K562 (cell line): Measurements from ENCODE around the gene MCM7. TPM values are rescaled to one million over a fixed set of nuclear protein-coding genes. Genes with fewer than 3 reads are reported as not detected.

Source experiments
- ATAC-seq: fragments of 200-7000 bp; cut with Tn5 transposase; 3 replicates; pipeline ENCODE4 v1.9.1; 2020; ENCODE audit warnings: moderate library complexity
- BruUV-seq: library from RNA; stranded (reverse); fragments of 400-500 nt; replicated peaks from 2 replicates; lab custom pipeline; 2021; lab: Mats Ljungman, UMichigan
- CTCF ChIA-PET: fragments of 300-600 bp; formaldehyde crosslinking; extraction: SDS; loops from one replicate; lab custom pipeline; 2021; ENCODE audit warnings: low intra/inter-chr PET ratio; lab: Yijun Ruan, JAX
- POLR2A ChIA-PET: fragments of 300-600, 350-650 bp; sonication (Branson Sonifier 250); formaldehyde crosslinking; extraction: SDS; loops from one replicate; lab custom pipeline; 2021; ENCODE audit warnings: antibody characterized with exemption, inconsistent platforms; lab: Yijun Ruan, JAX
- DNase-seq, 4 experiments: peaks; one replicate each; pipeline versions ENCODE4 v3.0.0 to v3.0.0-alpha.2; 2011 to 2018; ENCODE audit warnings: low spot score in 3 of 4, mixed read lengths in 3 of 4; ENCODE audit errors: extremely low read depth in 1 of 4
- FAIRE-seq: peaks from 2 replicates; lab custom pipeline; 2011; peaks lifted over from hg19 to GRCh38; lab: Jason Lieb, UNC
- H2AFZ ChIP-seq: 2 replicates; pipeline ENCODE4 v1.6.0; 2011; ENCODE audit warnings: low read depth, low read length, control low read depth, inconsistent platforms
- H3K27ac ChIP-seq: fragments of 200-600 bp; 3 replicates; pipeline ENCODE4 v1.8.0; 2011; ENCODE audit warnings: low read depth, mild to moderate bottlenecking, control low read depth, inconsistent platforms, low read length, moderate library complexity, mixed read lengths; ENCODE audit errors: extremely low read depth
- H3K27me3 ChIP-seq, 2 experiments: fragments of 300-600 bp in 1 of 2; 2 replicates in 1 of 2; 3 replicates in 1 of 2; pipeline versions ENCODE4 v1.6.0 to v1.8.0; 2011; ENCODE audit warnings: inconsistent platforms in 2 of 2, low read length in 2 of 2, mild to moderate bottlenecking in 1 of 2, mixed read lengths in 1 of 2, moderate library complexity in 1 of 2; ENCODE audit not compliant: control insufficient read depth in 2 of 2, insufficient read depth in 2 of 2
- H3K36me3 ChIP-seq: fragments of 300-600 bp; 3 replicates; pipeline ENCODE4 v1.8.0; 2011; ENCODE audit warnings: mild to moderate bottlenecking, low read length, inconsistent platforms; ENCODE audit not compliant: control insufficient read depth, insufficient read depth
- H3K4me1 ChIP-seq, 2 experiments: fragments of 200-600 bp in 1 of 2; replicated peaks in 1 of 2; 2 replicates in 1 of 2; 3 replicates in 1 of 2; pipeline versions ENCODE4 v1.5.1 to v1.8.0; 2011; ENCODE audit warnings: inconsistent platforms in 2 of 2, low read length in 2 of 2, mild to moderate bottlenecking in 1 of 2, mixed read lengths in 1 of 2, moderate library complexity in 1 of 2; ENCODE audit not compliant: control insufficient read depth in 2 of 2, insufficient read depth in 2 of 2
- H3K4me2 ChIP-seq: 2 replicates; pipeline ENCODE4 v1.6.1; 2011; ENCODE audit warnings: low read length, control low read depth, inconsistent platforms, mixed read lengths; ENCODE audit not compliant: insufficient read depth
- H3K4me3 ChIP-seq: fragments of 200-600 bp; sonication (generic), shearing (Covaris generic); 2 replicates; pipeline ENCODE4 v1.5.1; 2016; ENCODE audit warnings: control low read depth, inconsistent platforms
- H3K79me2 ChIP-seq: fragments of 200-600 bp; 3 replicates; pipeline ENCODE4 v1.8.0; 2011; ENCODE audit warnings: low read length, inconsistent platforms; ENCODE audit not compliant: control insufficient read depth, insufficient read depth
- H3K9ac ChIP-seq, 2 experiments: 2 replicates each; pipeline versions ENCODE4 v1.6.0 to v1.6.1; 2011; ENCODE audit warnings: low read depth in 2 of 2, low read length in 2 of 2, control low read depth in 1 of 2, inconsistent platforms in 1 of 2, mild to moderate bottlenecking in 1 of 2, mixed read lengths in 1 of 2; ENCODE audit not compliant: insufficient read depth in 1 of 2
- H3K9me1 ChIP-seq: one replicate; pipeline ENCODE4 v1.6.0; 2011; ENCODE audit warnings: inconsistent platforms, mild to moderate bottlenecking, low read length, moderate library complexity; ENCODE audit not compliant: control insufficient read depth, insufficient read depth
- H3K9me3 ChIP-seq: replicated peaks from 2 replicates; pipeline ENCODE4 v1.5.1; 2011; ENCODE audit warnings: low read depth, low read length, inconsistent platforms; ENCODE audit not compliant: control insufficient read depth, insufficient read depth
- H4K20me1 ChIP-seq: replicated peaks from 2 replicates; pipeline ENCODE4 v1.6.1; 2011; ENCODE audit warnings: low read length, inconsistent platforms, mixed read lengths; ENCODE audit not compliant: control insufficient read depth, insufficient read depth
- C11orf30 ChIP-seq: fragments of 450-650 bp; IDR thresholded peaks from 2 replicates; pipeline ENCODE4 v1.6.1; 2016; ENCODE audit warnings: low read depth, mild to moderate bottlenecking
- MAFF ChIP-seq: IDR thresholded peaks from 2 replicates; pipeline ENCODE4 v1.6.1; 2012; ENCODE audit warnings: low read length, improper control_type of control experiment
- MAFG ChIP-seq: fragments of 450-650 bp; conservative IDR thresholded peaks from 2 replicates; pipeline ENCODE4 v1.6.1; 2016; ENCODE audit warnings: missing genetic modification characterization, missing compliant biosample characterization
- MAFK ChIP-seq: IDR thresholded peaks from 2 replicates; pipeline ENCODE4 v1.6.1; 2011; ENCODE audit warnings: low read length, improper control_type of control experiment
- MLLT1 ChIP-seq, 2 experiments: fragments of 450-650 bp; IDR thresholded peaks; 2 replicates each; pipeline ENCODE4 v1.6.1; 2016
- POLR2A ChIP-seq: fragments of 450-650 bp; conservative IDR thresholded peaks from 2 replicates; pipeline ENCODE4 v1.6.1; 2016
- POLR2AphosphoS2 ChIP-seq: IDR thresholded peaks from 2 replicates; pipeline ENCODE4 v1.6.1; 2012; ENCODE audit warnings: low read length, improper control_type of control experiment
- POLR2AphosphoS5 ChIP-seq: IDR thresholded peaks from 2 replicates; pipeline ENCODE4 v1.6.1; 2011; ENCODE audit warnings: mild to moderate bottlenecking, low read depth, low read length, moderate library complexity; ENCODE audit not compliant: control insufficient read depth, insufficient read depth
- POLR2B ChIP-seq: fragments of 450-650 bp; IDR thresholded peaks from 2 replicates; pipeline ENCODE4 v1.6.1; 2018; ENCODE audit warnings: low read depth; ENCODE audit not compliant: partially characterized antibody
- POLR2G ChIP-seq: fragments of 200-400 bp; formaldehyde crosslinking; IDR thresholded peaks from 2 replicates; pipeline ENCODE4 v1.6.1; 2017; ENCODE audit warnings: low read depth, mild to moderate bottlenecking, antibody characterized with exemption, low read length, moderate library complexity
- PREB ChIP-seq: sonication (generic); formaldehyde crosslinking; IDR thresholded peaks from 2 replicates; pipeline ENCODE4 v1.8.1; 2023; ENCODE audit warnings: mild to moderate bottlenecking, missing genetic modification reagents
- PURB ChIP-seq: sonication (generic); formaldehyde crosslinking; IDR thresholded peaks from 2 replicates; pipeline ENCODE4 v1.9.0; 2021; ENCODE audit warnings: low read depth, mild to moderate bottlenecking, missing genetic modification reagents
- RBFOX2 ChIP-seq: fragments of 200-400 bp; formaldehyde crosslinking; IDR thresholded peaks from 2 replicates; pipeline ENCODE4 v1.6.1; 2017; ENCODE audit warnings: low read depth, mild to moderate bottlenecking, low read length, moderate library complexity
- SAP30 ChIP-seq: fragments of 200-600 bp; sonication (generic); IDR thresholded peaks from 2 replicates; pipeline ENCODE4 v1.6.1; 2012; ENCODE audit warnings: borderline replicate concordance, low read depth, mild to moderate bottlenecking, moderate library complexity, low read length, control low read depth, inconsistent platforms; ENCODE audit not compliant: insufficient read depth, poor library complexity, severe bottlenecking
- SUPT5H ChIP-seq: fragments of 450-650 bp; IDR thresholded peaks from 2 replicates; pipeline ENCODE4 v1.6.1; 2016
- TFAP4 ChIP-seq: sonication (generic); formaldehyde crosslinking; IDR thresholded peaks from 2 replicates; pipeline ENCODE4 v1.8.0; 2022; ENCODE audit warnings: missing genetic modification reagents, mild to moderate bottlenecking, moderate library complexity, borderline replicate concordance
- THRB ChIP-seq: fragments of 450-650 bp; formaldehyde crosslinking; conservative IDR thresholded peaks from 2 replicates; pipeline ENCODE4 v1.4.0; 2022; ENCODE audit warnings: mild to moderate bottlenecking, missing genetic modification characterization
- ZNF316 ChIP-seq: fragments of 450-650 bp; IDR thresholded peaks from 2 replicates; pipeline ENCODE4 v1.6.1; 2016
- ZNF584 ChIP-seq: fragments of 200-800 bp; sonication (Bioruptor generic); IDR thresholded peaks from 2 replicates; pipeline ENCODE4 v1.6.1; 2016; ENCODE audit warnings: low read depth, mild to moderate bottlenecking, missing genetic modification characterization, missing compliant biosample characterization
- WGBS: fragments of 100-300 bp; shearing (Covaris generic); methylation state at CpG from one replicate; pipeline ENCODE4 v1.1.6; 2016; ENCODE audit warnings: low coverage, mixed read lengths; ENCODE audit not compliant: insufficient coverage; ENCODE audit errors: missing lambda C conversion rate; 5-methylcytosine and 5-hydroxymethylcytosine counted together
- in situ Hi-C: fragments of 300-500 bp; cut with MboI; formaldehyde crosslinking; loops from 4 replicates; pipeline ENCODE4 v1.15.0; 2018; ENCODE audit warnings: inconsistent platforms, mixed read lengths
- intact Hi-C: fragments of 100-400 bp; cut with micrococcal nuclease; formaldehyde crosslinking; loops from 2 replicates; pipeline ENCODE4 v1.14.2; 2022
- polyA plus RNA-seq, 8 experiments: library from polyadenylated mRNA; depleted of rRNA in 4 of 8; stranded (reverse) in 5 of 8; unstranded in 3 of 8; fragments of >200 nt; fragmentation: Nextera tagmentation in 2 of 8; fragmentation: Illumina TruSeq in 1 of 8; extraction: Ambion mirVana in 2 of 8; extraction: Trizol in 1 of 8; gene quantifications; 2 replicates each; pipeline versions ENCODE4 v1.2.1 to v1.2.3, GENCODE V29; 2011 to 2014; ENCODE audit warnings: inconsistent platforms in 1 of 8, missing spikeins in 1 of 8
- total RNA-seq, 7 experiments: library from RNA; depleted of rRNA in 6 of 7; stranded (reverse); fragments of >200 nt in 6 of 7; fragmentation: Illumina TruSeq in 2 of 7; extraction: Trizol in 2 of 7; gene quantifications; 2 replicates each; pipeline versions ENCODE4 v1.2.1 to v1.2.3, GENCODE V29; 2011 to 2021; ENCODE audit warnings: low replicate concordance in 1 of 7

The MCM7 gene
- total and polyA plus RNA-seq, 9 of the 15 experiments (the other 6 are each of a cell fraction or from before 2014, with no cell fraction given): 329 to 856 (median 437) TPM

GRCh38 chr7:100093925-100094486, 7.2 kb downstream of the MCM7 start:
- ATAC-seq: peak; percentile 2; the same call in 2 of the 3 replicates
- in situ Hi-C loops: no loop called here
- no peaks in the 10 kb centered on the region for H3K27me3 ChIP-seq
- H3K4me1 ChIP-seq: peaks cover 9 to 18% of the 10 kb centered on the region in 2 experiments
- peaks cover 3% of the 10 kb centered on the region for H3K9me1 ChIP-seq
- no peak overlapping the region for H2AFZ ChIP-seq
- BruUV-seq: no TSS peak
- peaks cover 92% of the 10 kb centered on the region for H3K36me3 ChIP-seq
- H4K20me1 ChIP-seq: peaks cover 45% of the 10 kb centered on the region
- intact Hi-C loops: no loop called here
- H3K9ac ChIP-seq: peak overlapping the region in 1 of 2 experiments; percentile 50; a peak in 1 of 4 replicates
- no peak for DNase-seq
- no peak overlapping the region; the same call in 2 of the 3 replicates for H3K27ac ChIP-seq
- H3K4me3 ChIP-seq: no peak overlapping the region
- CTCF ChIA-PET: no interaction called here
- no peaks in the 10 kb centered on the region for H3K9me3 ChIP-seq
- H3K4me2 ChIP-seq: no peak overlapping the region
- FAIRE-seq: no peak
- H3K79me2 ChIP-seq: peaks cover 42% of the 10 kb centered on the region
- POLR2A ChIA-PET: interaction anchor here (0.5 to 7.9 kb wide), 5 partner anchors 7 to 629 kb away, joined by 3 to 115 read pairs (median 6); partner anchors contain the start of genes AP4M1 and MCM7
- 86% methylated on average over 16 of the region's 16 CpGs for WGBS
- TF ChIP-seq POLR2AphosphoS5: peak; percentile 71
- peak; percentile 70 for TF ChIP-seq POLR2A
- peak; percentile 52 for TF ChIP-seq POLR2B
- peak; percentile 79 for TF ChIP-seq RBFOX2
- TF ChIP-seq ZNF316: peak; percentile 94
- TF ChIP-seq MAFK: peak; percentile 95
- 0 out of 2 replicates have a peak, but pooled peaks have one; percentile 4 for TF ChIP-seq THRB (CRISPR knock-in tag)
- TF ChIP-seq MAFG (tag): peak; percentile 88
- 0 out of 2 replicates have a peak, but pooled peaks have one; percentile 20 for TF ChIP-seq PURB (CRISPR knock-in tag)
- peak; percentile 73 for TF ChIP-seq POLR2G
- TF ChIP-seq SAP30: no peak
- peak; percentile 91 for TF ChIP-seq C11orf30
- TF ChIP-seq SUPT5H: peak; percentile 61
- 0 out of 2 replicates have a peak, but pooled peaks have one; percentile 24 for TF ChIP-seq TFAP4 (CRISPR knock-in tag)
- TF ChIP-seq MAFF: peak; percentile 87
- TF ChIP-seq MLLT1 (IDR thresholded peaks at IDR 0.05): no peak
- TF ChIP-seq ZNF584: no peak
- TF ChIP-seq PREB (CRISPR knock-in tag): no peak
- peak; percentile 85 for TF ChIP-seq POLR2AphosphoS2
